ENCODE results near the gene SLITRK4. TPM values are rescaled to one million over a fixed set of nuclear protein-coding genes. Genes with fewer than 3 reads are reported as not detected.

SLITRK4 gene
- total and polyA plus RNA-seq, 2 of the 4 experiments (the other 2 are of a cell fraction): not detected

GRCh38 chrX:143580266-143580665, 55.6 kb downstream of the SLITRK4 start:
- 17% methylated on average over 1 of the region's 2 CpGs; no CpG with 5 or more reads in 1 of the 2 experiments for WGBS, 2 experiments (ENCODE audit: extremely low coverage in 2 of 2, insufficient read length in 1 of 2)

More at GRCh38 chrX:143580266-143580665, 55.6 kb downstream of the SLITRK4 start:
- H3K4ac ChIP-seq (ENCODE audit: low read depth, low read length): no peak overlapping the region
- H2BK5ac ChIP-seq (ENCODE audit: low read depth, low read length, poor library complexity, severe bottlenecking): no peak overlapping the region
- peaks cover 12% of the 10 kb centered on the region for H3K9me3 ChIP-seq (ENCODE audit: control insufficient read depth, insufficient read depth, low read length)
- H4K91ac ChIP-seq (ENCODE audit: insufficient read depth, low read depth, low read length): no peak overlapping the region
- H3K79me1 ChIP-seq (ENCODE audit: low read depth in 1 of 2, low read length in 2 of 2): no peaks in the 10 kb centered on the region
- H4K20me1 ChIP-seq (ENCODE audit: insufficient read depth, low read length): no peaks in the 10 kb centered on the region
- no peaks in the 10 kb centered on the region for H3K4me1 ChIP-seq (ENCODE audit: control insufficient read depth, insufficient read depth, low read length)
- no peak overlapping the region for H3K56ac ChIP-seq (ENCODE audit: extremely low read depth, insufficient read depth, low read length)
- dilution Hi-C loops (cut with HindIII; ENCODE audit: low sequenced_read_pairs, unreplicated experiment): no loop called here
- no peak for ATAC-seq (ENCODE audit: low read depth)
- H2BK120ac ChIP-seq (ENCODE audit: low read depth, low read length): no peak overlapping the region
- TF ChIP-seq MAZ (IDR thresholded peaks at IDR 0.05; ENCODE audit: borderline replicate concordance, low read depth, low read length) (no peak), MXI1 (IDR thresholded peaks at IDR 0.05; ENCODE audit: borderline replicate concordance, low read depth, low read length) (no peak), NFE2L2 (IDR thresholded peaks at IDR 0.05; ENCODE audit: low read depth, low read length) (no peak), ELK1 (IDR thresholded peaks at IDR 0.05; ENCODE audit: borderline replicate concordance, low read depth, low read length) (no peak), SMC3 (IDR thresholded peaks at IDR 0.05; ENCODE audit: low read depth, low read length) (no peak), BHLHE40 (IDR thresholded peaks at IDR 0.05; ENCODE audit: low read depth, low read length) (no peak), RCOR1 (IDR thresholded peaks at IDR 0.05; ENCODE audit: insufficient replicate concordance, low read length) (no peak), POLR2A (IDR thresholded peaks at IDR 0.05; ENCODE audit: low read depth, low read length) (no peak), RAD21 (IDR thresholded peaks at IDR 0.05; ENCODE audit: low read length) (no peak)
- H3K4me2 ChIP-seq (ENCODE audit: low read depth, low read length): no peak overlapping the region
- H3K36me3 ChIP-seq (ENCODE audit: control insufficient read depth, insufficient read depth, low read length): no peaks in the 10 kb centered on the region
- H3K18ac ChIP-seq (ENCODE audit: low read depth, low read length): no peak overlapping the region
- POLR2A ChIA-PET (ENCODE audit: unreplicated experiment): no interaction called here
- no peak overlapping the region for H2AK9ac ChIP-seq (replicated peaks; ENCODE audit: low read depth, low read length, poor library complexity)
- no peak overlapping the region for H2BK20ac ChIP-seq (ENCODE audit: low read depth, low read length)
- no peak overlapping the region for H2AFZ ChIP-seq (replicated peaks; ENCODE audit: low read length, poor library complexity)
- no TSS peak for BruUV-seq (replicated peaks)
- no peak overlapping the region for H3K27ac ChIP-seq (ENCODE audit: insufficient read depth, low read length)
- DNase-seq: no peak
- CTCF ChIA-PET: no interaction called here
- H3K9me1 ChIP-seq (ENCODE audit: insufficient read depth, low read length): no peaks in the 10 kb centered on the region
- H3K14ac ChIP-seq (replicated peaks; ENCODE audit: low read depth, low read length): no peak overlapping the region
- no peak overlapping the region for H3K4me3 ChIP-seq (ENCODE audit: insufficient read depth, low read depth, low read length)
- in situ Hi-C loops (cut with MboI; ENCODE audit: low sequenced_read_pairs): no loop called here
- H3K27me3 ChIP-seq (ENCODE audit: control insufficient read depth, insufficient read depth, low read length): no peaks in the 10 kb centered on the region
- H3K9ac ChIP-seq (ENCODE audit: low read depth, low read length): no peak overlapping the region
- no peak overlapping the region for H2AK5ac ChIP-seq (ENCODE audit: low read depth, low read length)
- H3K23ac ChIP-seq (ENCODE audit: low read depth, low read length): no peak overlapping the region
- H4K5ac ChIP-seq (ENCODE audit: low read depth, low read length): no peak overlapping the region
- intact Hi-C loops (cut with micrococcal nuclease): no loop called here
- no peak overlapping the region for H4K8ac ChIP-seq (ENCODE audit: low read depth in 2 of 2, low read length in 2 of 2)
- no peak overlapping the region for H2BK15ac ChIP-seq (ENCODE audit: low read depth, low read length)

Other genes with a start within 250 kb of the SLITRK4 start
- not detected in 2 replicates for gene SPANXN3, start 118.6 kb downstream of the SLITRK4 start, total RNA-seq (2012; rRNA removed)
- not detected in 2 replicates for gene SPANXN3, start 118.6 kb downstream of the SLITRK4 start, polyA plus RNA-seq (2012; rRNA removed)
- gene SPANXN2, start 84.7 kb upstream of the SLITRK4 start, total RNA-seq (2012; rRNA removed): not detected in 2 replicates
- gene SPANXN2, start 84.7 kb upstream of the SLITRK4 start, polyA plus RNA-seq (2012; rRNA removed): not detected in 2 replicates
- not detected in 2 replicates for gene UBE2NL, start 248.0 kb upstream of the SLITRK4 start, total RNA-seq (2012; rRNA removed)
- not detected in 2 replicates for gene UBE2NL, start 248.0 kb upstream of the SLITRK4 start, polyA plus RNA-seq (2012; rRNA removed)

All from IMR-90 (cell line).